Effector CD4-positive, alpha-beta T cell (primary cell): ENCODE results near the gene LGALS1.
"Not testable (repeated sequence)": the region's sequence is repeated elsewhere in the genome, so short reads cannot be mapped to it uniquely, and the experiment has no call there.

Experiments used
- DNase-seq: peaks from one replicate; pipeline ENCODE4 v3.0.0-alpha.2; 2020

The LGALS1 gene

GRCh38 chr22:37639771-37640590 lies 35.5 kb upstream of the LGALS1 start:
- no peak for DNase-seq

GRCh38 chr22:37640591-37641560 lies 34.6 kb upstream of the LGALS1 start:
- DNase-seq, result no peak

- no peak for DNase-seq
Observed at GRCh38 chr22:37641561-37641949, 33.9 kb upstream of the LGALS1 start.

- peak; percentile 82 for DNase-seq
Observed at GRCh38 chr22:37643225-37643847, 32.1 kb upstream of the LGALS1 start.

- no peak for DNase-seq
Observed at GRCh38 chr22:37647317-37647716, 28.1 kb upstream of the LGALS1 start.

GRCh38 chr22:37647928-37648327 lies 27.5 kb upstream of the LGALS1 start:
- no peak for DNase-seq

GRCh38 chr22:37650463-37651136 lies 24.8 kb upstream of the LGALS1 start:
- no peak for DNase-seq

GRCh38 chr22:37654563-37655251 lies 20.7 kb upstream of the LGALS1 start:
- DNase-seq, result no peak

- no peak for DNase-seq
Observed at GRCh38 chr22:37655252-37655563, 20.2 kb upstream of the LGALS1 start.

- DNase-seq, result not testable (repeated sequence)
Observed at GRCh38 chr22:37656583-37656982, 18.9 kb upstream of the LGALS1 start.

- DNase-seq, result no peak
Observed at GRCh38 chr22:37657590-37658132, 17.8 kb upstream of the LGALS1 start.

- DNase-seq, result peak; percentile 95
Observed at GRCh38 chr22:37658133-37659065, 17.0 kb upstream of the LGALS1 start, which contains the start of gene PDXP. Gene PDXP, plus strand, starts transcription at chr22:37658723. Its CDS starts 60 bp downstream, at chr22:37658783.

- DNase-seq, result no peak
Observed at GRCh38 chr22:37659066-37659896, 16.2 kb upstream of the LGALS1 start.

GRCh38 chr22:37659897-37660708 lies 15.3 kb upstream of the LGALS1 start:
- DNase-seq, result no peak

GRCh38 chr22:37660709-37661045 lies 14.8 kb upstream of the LGALS1 start:
- DNase-seq, result no peak

GRCh38 chr22:37661160-37661924 lies 14.1 kb upstream of the LGALS1 start:
- DNase-seq, result no peak

GRCh38 chr22:37662039-37662438 lies 13.4 kb upstream of the LGALS1 start:
- no peak for DNase-seq

- no peak for DNase-seq
Observed at GRCh38 chr22:37663521-37664140, 11.8 kb upstream of the LGALS1 start.
